Measurements from ENCODE around the gene DGKZ. TPM values are rescaled to one million over a fixed set of nuclear protein-coding genes. Genes with fewer than 3 reads are reported as not detected.

DGKZ gene
- total and polyA plus RNA-seq, 2 donors (not counting 3 experiments of a cell fraction or from before 2014, with no cell fraction given) = 88.8 to 127 TPM

GRCh38 chr11:46407635-46408034, 60.4 kb downstream of the DGKZ start:
- H2AFZ ChIP-seq (ENCODE audit: low read depth, low read length) = no peak overlapping the region
- no peaks in the 10 kb centered on the region for H4K20me1 ChIP-seq (replicated peaks; ENCODE audit: control insufficient read depth, extremely low read depth, insufficient read depth, low read length)
- H3K9me3 ChIP-seq (replicated peaks; ENCODE audit: control insufficient read depth, insufficient read depth, low read length) = no peaks in the 10 kb centered on the region
- FAIRE-seq = no peak
- H3K9ac ChIP-seq (replicated peaks; ENCODE audit: extremely low read depth, insufficient read depth, low read length) = no peak overlapping the region
- H3K4me2 ChIP-seq (ENCODE audit: insufficient read depth, low read length) = no peak overlapping the region
- dilution Hi-C loops (cut with MboI; ENCODE audit: extremely low pct_ligation_motif_present, low sequenced_read_pairs) = no loop called here
- BruUV-seq (replicated peaks) = no TSS peak
- intact Hi-C loops (cut with micrococcal nuclease) = no loop called here
- H3K4me1 ChIP-seq (ENCODE audit: control insufficient read depth, extremely low read depth, insufficient read depth, low read length) = no peaks in the 10 kb centered on the region
- POLR2A ChIA-PET = no interaction called here
- H3K9me1 ChIP-seq (replicated peaks; ENCODE audit: control insufficient read depth, extremely low read depth, insufficient read depth, low read length) = no peaks in the 10 kb centered on the region
- CTCF ChIA-PET = no interaction called here
- peaks cover 3 to 15% of the 10 kb centered on the region in 2 experiments for H3K36me3 ChIP-seq (ENCODE audit: control insufficient read depth in 2 of 2, extremely low read depth in 1 of 2, insufficient read depth in 2 of 2, low read length in 2 of 2)
- no peak for DNase-seq (ENCODE audit: low read depth, low spot score)
- H3K4me3 ChIP-seq (replicated peaks in 1 of 3; ENCODE audit: insufficient read depth in 1 of 3, low read depth in 1 of 3, low read length in 3 of 3) = no peak overlapping the region
- no peaks in the 10 kb centered on the region for H3K79me2 ChIP-seq (ENCODE audit: control insufficient read depth, insufficient read depth, low read length)
- H3K27me3 ChIP-seq (ENCODE audit: control insufficient read depth in 2 of 2, insufficient read depth in 2 of 2, low read length in 2 of 2) = no peaks in the 10 kb centered on the region
- TF ChIP-seq GATA2 (IDR thresholded peaks at IDR 0.05; ENCODE audit: insufficient read depth, insufficient read length, low read depth, low read length) (no peak), JUN (IDR thresholded peaks at IDR 0.05; ENCODE audit: borderline replicate concordance, insufficient read depth, insufficient read length, low read depth) (no peak), MAX (IDR thresholded peaks at IDR 0.05; ENCODE audit: insufficient read depth, insufficient read length) (no peak), MYC (IDR thresholded peaks at IDR 0.05; ENCODE audit: low read depth, low read length) (no peak), EZH2 (IDR thresholded peaks at IDR 0.05; ENCODE audit: borderline replicate concordance, low read depth, low read length, severe bottlenecking) (no peak), CTCF (IDR thresholded peaks at IDR 0.05; ENCODE audit: extremely low read depth in 1 of 2, insufficient read depth in 1 of 2, low read depth in 1 of 2, low read length in 2 of 2) (no peak), POLR2A (IDR thresholded peaks at IDR 0.05; ENCODE audit: low read depth, low read length) (no peak), POLR2AphosphoS5 (IDR thresholded peaks at IDR 0.05; ENCODE audit: insufficient read depth, low read depth, low read length) (no peak), FOS (IDR thresholded peaks at IDR 0.05; ENCODE audit: borderline replicate concordance, insufficient read depth, low read length) (no peak)
- no peak overlapping the region for H3K27ac ChIP-seq (ENCODE audit: insufficient read depth, low read depth, low read length)
